IMR-90 (cell line): ENCODE results near the gene F12. TPM values are rescaled to one million over a fixed set of nuclear protein-coding genes. Genes with fewer than 3 reads are reported as not detected.

ENCODE experiments used
- ATAC-seq: fragments of 200-7000 bp; cut with Tn5 transposase; 2 replicates; pipeline ENCODE4 v1.9.1; 2020; ENCODE audit warnings: low read depth, mild to moderate bottlenecking, moderate library complexity
- BruUV-seq: library from RNA; stranded (reverse); fragments of 400-500 nt; replicated peaks from 2 replicates; lab custom pipeline; 2021; lab: Mats Ljungman, UMichigan
- CTCF ChIA-PET: fragments of 300-600 bp; formaldehyde crosslinking; extraction: SDS; loops from one replicate; lab custom pipeline; 2021; ENCODE audit warnings: antibody characterized with exemption; lab: Yijun Ruan, JAX
- POLR2A ChIA-PET: fragments of 300-600 bp; sonication (Branson Sonifier 250); formaldehyde crosslinking; loops from one replicate; lab custom pipeline; 2022; ENCODE audit warnings: antibody characterized with exemption; ENCODE audit not compliant: unreplicated experiment; lab: Charles Lee
- DNase-seq: peaks from one replicate; pipeline ENCODE4 v3.0.0; 2013
- H2AFZ ChIP-seq: replicated peaks from 2 replicates; pipeline ENCODE3; 2013; ENCODE audit warnings: low read length, mild to moderate bottlenecking; ENCODE audit not compliant: poor library complexity
- H2AK5ac ChIP-seq: 2 replicates; pipeline ENCODE4 v1.6.1; 2013; ENCODE audit warnings: low read depth, low read length, inconsistent platforms
- H2AK9ac ChIP-seq: replicated peaks from 2 replicates; pipeline ENCODE3; 2013; ENCODE audit warnings: mild to moderate bottlenecking, low read depth, low read length, moderate library complexity; ENCODE audit not compliant: poor library complexity
- H2BK120ac ChIP-seq: 2 replicates; pipeline ENCODE4 v1.6.1; 2013; ENCODE audit warnings: low read depth, low read length, inconsistent platforms
- H2BK15ac ChIP-seq: 3 replicates; pipeline ENCODE4 v1.6.1; 2013; ENCODE audit warnings: low read depth, low read length, inconsistent platforms
- H2BK20ac ChIP-seq: 2 replicates; pipeline ENCODE4 v1.6.1; 2013; ENCODE audit warnings: low read depth, mild to moderate bottlenecking, inconsistent platforms, low read length, moderate library complexity
- H2BK5ac ChIP-seq: 2 replicates; pipeline ENCODE4 v1.6.1; 2013; ENCODE audit warnings: mild to moderate bottlenecking, low read depth, low read length, inconsistent platforms; ENCODE audit not compliant: poor library complexity, severe bottlenecking
- H3K14ac ChIP-seq: replicated peaks from 2 replicates; pipeline ENCODE4 v1.6.1; 2013; ENCODE audit warnings: low read depth, low read length, inconsistent platforms
- H3K18ac ChIP-seq: 2 replicates; pipeline ENCODE4 v1.6.1; 2013; ENCODE audit warnings: low read depth, low read length, control low read depth
- H3K23ac ChIP-seq: 2 replicates; pipeline ENCODE4 v1.6.1; 2013; ENCODE audit warnings: low read depth, low read length, inconsistent platforms
- H3K27ac ChIP-seq: 2 replicates; pipeline ENCODE4 v1.5.1; 2013; ENCODE audit warnings: mild to moderate bottlenecking, control low read depth, low read length; ENCODE audit not compliant: insufficient read depth
- H3K27me3 ChIP-seq: 2 replicates; pipeline ENCODE4 v1.6.1; 2013; ENCODE audit warnings: low read length; ENCODE audit not compliant: control insufficient read depth, insufficient read depth
- H3K36me3 ChIP-seq: 2 replicates; pipeline ENCODE4 v1.6.1; 2013; ENCODE audit warnings: low read length, mixed read lengths; ENCODE audit not compliant: control insufficient read depth, insufficient read depth
- H3K4ac ChIP-seq: 2 replicates; pipeline ENCODE4 v1.6.1; 2013; ENCODE audit warnings: low read depth, low read length, inconsistent platforms
- H3K4me1 ChIP-seq: 2 replicates; pipeline ENCODE4 v1.6.1; 2013; ENCODE audit warnings: low read length, mixed read lengths; ENCODE audit not compliant: control insufficient read depth, insufficient read depth
- H3K4me2 ChIP-seq: 2 replicates; pipeline ENCODE4 v1.6.1; 2013; ENCODE audit warnings: low read depth, mild to moderate bottlenecking, control low read depth, low read length, moderate library complexity
- H3K4me3 ChIP-seq: 2 replicates; pipeline ENCODE4 v1.5.1; 2013; ENCODE audit warnings: low read depth, mild to moderate bottlenecking, control low read depth, low read length, moderate library complexity; ENCODE audit not compliant: insufficient read depth
- H3K56ac ChIP-seq: 2 replicates; pipeline ENCODE4 v1.6.1; 2013; ENCODE audit warnings: low read length, inconsistent platforms; ENCODE audit not compliant: insufficient read depth; ENCODE audit errors: extremely low read depth
- H3K79me1 ChIP-seq, 2 experiments: 2 replicates each; pipeline ENCODE4 v1.6.1; 2013; ENCODE audit warnings: low read length in 2 of 2, inconsistent platforms in 1 of 2, low read depth in 1 of 2
- H3K9ac ChIP-seq: 2 replicates; pipeline ENCODE4 v1.6.1; 2013; ENCODE audit warnings: low read depth, low read length, control low read depth
- H3K9me1 ChIP-seq: 2 replicates; pipeline ENCODE4 v1.6.1; 2013; ENCODE audit warnings: low read length, inconsistent platforms; ENCODE audit not compliant: insufficient read depth
- H3K9me3 ChIP-seq: 2 replicates; pipeline ENCODE4 v1.6.1; 2013; ENCODE audit warnings: low read length; ENCODE audit not compliant: control insufficient read depth, insufficient read depth
- H4K20me1 ChIP-seq: 2 replicates; pipeline ENCODE4 v1.6.1; 2013; ENCODE audit warnings: low read length, inconsistent platforms; ENCODE audit not compliant: insufficient read depth
- H4K5ac ChIP-seq: 2 replicates; pipeline ENCODE4 v1.6.1; 2013; ENCODE audit warnings: mild to moderate bottlenecking, low read depth, low read length, control low read depth
- H4K8ac ChIP-seq, 2 experiments: 2 replicates each; pipeline ENCODE4 v1.6.1; 2013; ENCODE audit warnings: low read depth in 2 of 2, low read length in 2 of 2, control low read depth in 1 of 2, inconsistent platforms in 1 of 2
- H4K91ac ChIP-seq: 2 replicates; pipeline ENCODE4 v1.6.1; 2013; ENCODE audit warnings: low read depth, low read length, inconsistent platforms; ENCODE audit not compliant: insufficient read depth
- BHLHE40 ChIP-seq: fragments of 150-350 bp; IDR thresholded peaks from 2 replicates; pipeline ENCODE4 v1.6.1; 2016; ENCODE audit warnings: mild to moderate bottlenecking, low read depth, low read length
- CEBPB ChIP-seq: IDR thresholded peaks from 2 replicates; pipeline ENCODE4 v1.6.1; 2012; ENCODE audit warnings: low read depth, low read length, improper control_type of control experiment
- CHD1 ChIP-seq: IDR thresholded peaks from 2 replicates; pipeline ENCODE4 v1.6.1; 2012; ENCODE audit warnings: low read depth, low read length, improper control_type of control experiment
- CTCF ChIP-seq: conservative IDR thresholded peaks from 2 replicates; pipeline ENCODE4 v1.5.1; 2012; ENCODE audit warnings: mild to moderate bottlenecking, low read depth, low read length, improper control_type of control experiment
- ELK1 ChIP-seq: fragments of 150-350 bp; IDR thresholded peaks from 2 replicates; pipeline ENCODE4 v1.6.1; 2016; ENCODE audit warnings: low read depth, mild to moderate bottlenecking, low read length, moderate library complexity, borderline replicate concordance
- FOS ChIP-seq: fragments of 150-350 bp; IDR thresholded peaks from 2 replicates; pipeline ENCODE4 v1.6.1; 2016; ENCODE audit warnings: low read depth, low read length
- MAFK ChIP-seq: IDR thresholded peaks from 2 replicates; pipeline ENCODE4 v1.6.1; 2012; ENCODE audit warnings: low read depth, low read length, improper control_type of control experiment
- MAZ ChIP-seq: IDR thresholded peaks from 2 replicates; pipeline ENCODE4 v1.6.1; 2012; ENCODE audit warnings: low read depth, mild to moderate bottlenecking, low read length, improper control_type of control experiment, moderate library complexity, borderline replicate concordance
- NFE2L2 ChIP-seq: fragments of 150-350 bp; IDR thresholded peaks from 2 replicates; pipeline ENCODE4 v1.6.1; 2016; ENCODE audit warnings: low read depth, mild to moderate bottlenecking, low read length
- POLR2A ChIP-seq: IDR thresholded peaks from 2 replicates; pipeline ENCODE4 v1.6.1; 2012; ENCODE audit warnings: mild to moderate bottlenecking, low read depth, low read length
- RCOR1 ChIP-seq: IDR thresholded peaks from 2 replicates; pipeline ENCODE4 v1.6.1; 2012; ENCODE audit warnings: mild to moderate bottlenecking, low read length, improper control_type of control experiment; ENCODE audit not compliant: insufficient replicate concordance
- RFX5 ChIP-seq: IDR thresholded peaks from 2 replicates; pipeline ENCODE4 v1.8.0; 2012; ENCODE audit warnings: low read depth, mild to moderate bottlenecking, low read length, moderate library complexity
- USF2 ChIP-seq: fragments of 150-350 bp; IDR thresholded peaks from 2 replicates; pipeline ENCODE4 v1.6.1; 2017; ENCODE audit warnings: mild to moderate bottlenecking, antibody characterized with exemption, low read length, low read depth
- WGBS, 2 experiments: methylation state at CpG; one replicate each; pipeline versions ENCODE4 v1.1.5 to v1.1.7; 2013; ENCODE audit warnings: missing lambda C conversion rate in 2 of 2; ENCODE audit not compliant: insufficient read length in 1 of 2; ENCODE audit errors: extremely low coverage in 2 of 2; 5-methylcytosine and 5-hydroxymethylcytosine counted together
- dilution Hi-C: fragments of 300-500 bp; cut with HindIII; formaldehyde crosslinking; loops from one replicate; pipeline ENCODE4 v1.14.3; 2018; ENCODE audit warnings: low sequenced_read_pairs; ENCODE audit not compliant: unreplicated experiment
- in situ Hi-C: fragments of 300-500 bp; cut with MboI; formaldehyde crosslinking; loops from 3 replicates; pipeline ENCODE4 v1.14.3; 2019; ENCODE audit warnings: low sequenced_read_pairs, inconsistent platforms, mixed read lengths
- intact Hi-C: fragments of 100-400 bp; cut with micrococcal nuclease; formaldehyde crosslinking; loops from 2 replicates; pipeline ENCODE4 v1.10.0; 2022
- polyA plus RNA-seq, 3 experiments: library from polyadenylated mRNA; depleted of rRNA; stranded (reverse); fragments of >200 nt; gene quantifications; 2 replicates each; pipeline ENCODE4 v1.2.3, GENCODE V29; 2012; ENCODE audit warnings: low replicate concordance in 1 of 3
- total RNA-seq: library from RNA; depleted of rRNA; stranded (reverse); fragments of >200 nt; gene quantifications from 2 replicates; pipeline ENCODE4 v1.2.3, GENCODE V29; 2012

Gene F12
- total and polyA plus RNA-seq, 2 of the 4 experiments (the other 2 are of a cell fraction) = 0.36 to 1.2 TPM

GRCh38 chr5:177431317-177432142, 22.2 kb upstream of the F12 start:
- no peak overlapping the region for H3K23ac ChIP-seq
- intact Hi-C loops = no loop called here
- no peak overlapping the region for H4K91ac ChIP-seq
- H2BK15ac ChIP-seq = no peak overlapping the region
- H3K14ac ChIP-seq = no peak overlapping the region
- H3K79me1 ChIP-seq = peaks cover 13 to 44% of the 10 kb centered on the region in 2 experiments
- POLR2A ChIA-PET = no interaction called here
- CTCF ChIA-PET = no interaction called here
- in situ Hi-C loops = no loop called here
- ATAC-seq (no peak), DNase-seq (no peak)
- no peak overlapping the region for H3K4ac ChIP-seq
- H4K8ac ChIP-seq = no peak overlapping the region
- TF ChIP-seq CEBPB (no peak), NFE2L2 (no peak), FOS (no peak), MAFK (no peak), CTCF (no peak), USF2 (no peak), BHLHE40 (no peak), POLR2A (no peak), RCOR1 (no peak), MAZ (no peak), ELK1 (no peak), CHD1 (no peak), RFX5 (no peak)
- no peak overlapping the region for H3K4me3 ChIP-seq
- peaks cover 10% of the 10 kb centered on the region for H3K4me1 ChIP-seq
- H2AK9ac ChIP-seq = no peak overlapping the region
- peaks cover 41% of the 10 kb centered on the region for H3K36me3 ChIP-seq
- no peak overlapping the region for H2BK20ac ChIP-seq
- H3K4me2 ChIP-seq = no peak overlapping the region
- H3K27ac ChIP-seq = no peak overlapping the region
- dilution Hi-C loops = no loop called here
- peaks cover 29% of the 10 kb centered on the region for H4K20me1 ChIP-seq
- H2AK5ac ChIP-seq = no peak overlapping the region
- H2BK5ac ChIP-seq = no peak overlapping the region
- BruUV-seq = no TSS peak
- H3K9me1 ChIP-seq = peaks cover 6% of the 10 kb centered on the region; the same call in 1 of the 2 replicates
- H3K9ac ChIP-seq = no peak overlapping the region
- peak overlapping the region; percentile 21 for H2AFZ ChIP-seq
- no peaks in the 10 kb centered on the region for H3K27me3 ChIP-seq
- 90% methylated on average over 12 of the region's 29 CpGs; no CpG with 5 or more reads in 1 of the 2 experiments for WGBS, 2 experiments
- no peak overlapping the region for H2BK120ac ChIP-seq
- no peak overlapping the region for H4K5ac ChIP-seq
- H3K56ac ChIP-seq = no peak overlapping the region
- H3K9me3 ChIP-seq = no peaks in the 10 kb centered on the region
- no peak overlapping the region for H3K18ac ChIP-seq
